ENCODE results near the gene IL2RA. TPM values are rescaled to one million over a fixed set of nuclear protein-coding genes. Genes with fewer than 3 reads are reported as not detected.

IL2RA gene
- total RNA-seq, 4 donors from 2014 or later = 0.70 to 3.8 (median 3.0) TPM; not detected in 1

DNA sequence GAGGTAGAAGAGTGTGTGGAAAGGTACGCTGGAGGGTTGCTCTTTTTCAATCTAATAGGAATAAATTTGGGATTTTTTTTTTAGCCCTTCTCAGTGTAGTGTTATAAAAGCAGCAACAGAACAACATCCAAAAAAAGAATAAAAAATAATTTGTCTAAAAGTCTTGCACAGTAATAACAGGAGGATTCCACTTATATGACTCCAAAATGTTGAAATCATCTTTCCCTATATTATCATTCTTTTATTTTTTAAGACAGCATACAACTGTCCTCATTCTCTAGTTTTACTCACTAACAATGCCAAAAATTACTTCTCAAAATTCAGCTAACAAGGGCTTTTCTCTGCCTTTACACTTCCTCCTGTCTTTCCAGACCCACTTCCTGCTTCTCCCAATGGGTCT lies 27.8 kb downstream of the IL2RA start:
- no peak overlapping the region for H3K4me3 ChIP-seq
- peak overlapping the region in 1 of 4 donors; percentile 42 for H3K27ac ChIP-seq
- H3K4me1 ChIP-seq = peaks cover 0 to 14% (median 0%) of the 10 kb centered on the region in 3 donors
- 59 to 79% methylated on average over 1 of the region's 1 CpG for WGBS, 2 donors
- no peaks in the 10 kb centered on the region for H3K36me3 ChIP-seq
- DNase-seq = no peak
- intact Hi-C loops (cut with DNase I) = no loop called here
- TF ChIP-seq CTCF (IDR thresholded peaks at IDR 0.05) = no peak
- TF ChIP-seq POLR2A (IDR thresholded peaks at IDR 0.05) = no peak
- H3K9me3 ChIP-seq = peaks cover 0 to 10% (median 0%) of the 10 kb centered on the region in 3 donors
- H3K27me3 ChIP-seq = peaks cover 0 to 9% (median 0%) of the 10 kb centered on the region in 4 donors

DNA sequence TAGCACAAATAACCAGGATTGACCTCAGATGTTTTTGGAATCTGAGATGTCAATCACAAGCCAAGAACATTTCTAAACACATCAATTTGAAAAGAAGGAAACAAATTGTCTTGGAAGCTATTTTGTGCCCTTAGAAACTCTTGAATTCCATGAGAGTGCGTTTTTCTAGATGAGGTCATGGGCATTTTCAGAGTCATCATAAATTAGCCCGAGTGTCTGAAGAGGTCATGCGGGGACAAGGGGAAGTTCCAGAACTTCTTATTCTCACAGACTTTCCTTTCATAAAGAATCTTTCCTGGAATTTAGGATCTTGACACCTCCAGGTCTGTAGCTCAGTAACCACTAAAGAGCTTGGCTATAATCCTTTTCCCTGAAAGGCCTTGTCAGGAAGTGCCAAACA lies 28.2 kb downstream of the IL2RA start:
- Histone ChIP-seq H3K27me3 (peaks cover 0 to 8% (median 0%) of the 10 kb centered on the region in 4 donors), H3K9me3 (peaks cover 0 to 10% (median 0%) of the 10 kb centered on the region in 3 donors), H3K4me1 (peaks cover 0 to 14% (median 0%) of the 10 kb centered on the region in 3 donors), H3K36me3 (no peaks in the 10 kb centered on the region), H3K4me3 (no peak overlapping the region), H3K27ac (peak overlapping the region in 1 of 4 donors; percentile 42)
- no peak for DNase-seq
- 40% methylated on average over 3 of the region's 3 CpGs for WGBS, 2 donors
- intact Hi-C loops (cut with DNase I) = no loop called here
- TF ChIP-seq POLR2A (IDR thresholded peaks at IDR 0.05) (no peak), CTCF (IDR thresholded peaks at IDR 0.05) (no peak)

- no peak overlapping the region for H3K4me3 ChIP-seq
- H3K9me3 ChIP-seq = peaks cover 0 to 10% (median 0%) of the 10 kb centered on the region in 3 donors
- intact Hi-C loops (cut with DNase I) = no loop called here
- no peak for DNase-seq
- H3K27ac ChIP-seq = no peak overlapping the region
- TF ChIP-seq POLR2A (IDR thresholded peaks at IDR 0.05) (no peak), CTCF (IDR thresholded peaks at IDR 0.05) (no peak)
- peaks cover 0 to 6% (median 0%) of the 10 kb centered on the region in 4 donors for H3K27me3 ChIP-seq
- peaks cover 0 to 14% (median 0%) of the 10 kb centered on the region in 3 donors for H3K4me1 ChIP-seq
- H3K36me3 ChIP-seq = no peaks in the 10 kb centered on the region
Observed at GRCh38 chr10:6030940-6031339, 31.2 kb downstream of the IL2RA start.

DNA sequence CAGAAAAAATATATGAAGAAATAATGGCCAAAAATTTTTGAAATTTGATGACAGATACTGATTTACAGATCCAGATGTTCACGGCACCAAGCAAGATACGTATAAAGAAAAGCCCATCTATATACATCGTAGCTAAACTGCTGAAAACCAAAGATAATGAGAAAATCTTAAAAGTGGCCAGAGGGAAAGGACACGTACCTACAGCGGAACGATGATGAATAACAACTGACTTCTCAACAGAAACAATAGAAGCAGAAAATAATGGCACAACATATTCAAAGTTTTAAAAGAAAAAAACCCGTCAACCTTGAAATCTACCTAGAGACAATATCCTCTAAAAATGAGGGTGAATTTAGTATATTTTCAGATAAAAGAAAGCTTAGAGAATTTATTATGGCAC lies 31.9 kb downstream of the IL2RA start:
- H3K36me3 ChIP-seq = no peaks in the 10 kb centered on the region
- no peak overlapping the region for H3K27ac ChIP-seq
- TF ChIP-seq CTCF (IDR thresholded peaks at IDR 0.05) = no peak
- TF ChIP-seq POLR2A (IDR thresholded peaks at IDR 0.05) = no peak
- H3K27me3 ChIP-seq = peaks cover 0 to 4% (median 0%) of the 10 kb centered on the region in 4 donors
- H3K4me3 ChIP-seq = no peak overlapping the region
- intact Hi-C loops (cut with DNase I) = no loop called here
- H3K9me3 ChIP-seq = peaks cover 0 to 10% (median 0%) of the 10 kb centered on the region in 3 donors
- peaks cover 0 to 14% (median 0%) of the 10 kb centered on the region in 3 donors for H3K4me1 ChIP-seq
- 93 to 94% methylated on average over 7 of the region's 7 CpGs for WGBS, 2 donors
- no peak for DNase-seq

GRCh38 chr10:6027929-6028328 lies 34.2 kb downstream of the IL2RA start:
- no peak overlapping the region for H3K4me3 ChIP-seq
- TF ChIP-seq CTCF (IDR thresholded peaks at IDR 0.05) = no peak
- no peak for TF ChIP-seq POLR2A (IDR thresholded peaks at IDR 0.05)
- H3K36me3 ChIP-seq = no peaks in the 10 kb centered on the region
- no peak for DNase-seq
- H3K27me3 ChIP-seq = peaks cover 0 to 4% (median 0%) of the 10 kb centered on the region in 4 donors
- 71 to 79% methylated on average over 3 to 6 of the region's 6 CpGs for WGBS, 2 donors
- H3K4me1 ChIP-seq = peaks cover 0 to 16% (median 0%) of the 10 kb centered on the region in 3 donors
- no peak overlapping the region for H3K27ac ChIP-seq
- intact Hi-C loops (cut with DNase I) = no loop called here
- H3K9me3 ChIP-seq = peaks cover 0 to 10% (median 0%) of the 10 kb centered on the region in 3 donors
